Tibial nerve (tissue), 4 donors: ENCODE measurements around the gene NKD2. TPM values are rescaled to one million over a fixed set of nuclear protein-coding genes. Genes with fewer than 3 reads are reported as not detected.

Experiments
- DNase-seq, 2 donors: peaks; one replicate each; pipeline ENCODE4 v3.0.0-alpha.2; 2019; ENCODE audit warnings: low spot score in 2 of 2
- H3K27ac ChIP-seq, 4 donors: fragments of 200-600 bp; sonication (generic) in 3 of 4; one replicate each; pipeline ENCODE4 v1.5.1; 2017 to 2019; ENCODE audit warnings: mild to moderate bottlenecking in 1 of 4
- H3K27me3 ChIP-seq, 2 donors: fragments of 200-600 bp; sonication (generic) in 1 of 2; one replicate each; pipeline versions ENCODE4 v1.5.1 to v1.6.0; 2017 to 2019
- H3K36me3 ChIP-seq, 3 donors: fragments of 200-600 bp; sonication (generic); one replicate each; pipeline ENCODE4 v1.5.1; 2018 to 2019
- H3K4me1 ChIP-seq, 4 donors: fragments of 200-600 bp; sonication (generic) in 3 of 4; one replicate each; pipeline ENCODE4 v1.5.1; 2017 to 2019
- H3K4me3 ChIP-seq, 4 donors: fragments of 200-600 bp; sonication (generic) in 3 of 4; one replicate each; pipeline ENCODE4 v1.5.1; 2017 to 2019; ENCODE audit warnings: mild to moderate bottlenecking in 1 of 4, moderate library complexity in 1 of 4
- H3K9me3 ChIP-seq, 4 donors: fragments of 200-600 bp; sonication (generic) in 3 of 4; one replicate each; pipeline ENCODE4 v1.5.1; 2017 to 2019
- CTCF ChIP-seq, 5 experiments: fragments of 200-600 bp in 3 of 5; fragments of 450-650 bp in 2 of 5; sonication (generic) in 3 of 5; IDR thresholded peaks; one replicate each; pipeline ENCODE4 v1.5.1; 2016 to 2019; ENCODE audit warnings: antibody characterized with exemption in 5 of 5, mild to moderate bottlenecking in 3 of 5, moderate library complexity in 2 of 5
- EP300 ChIP-seq, 2 donors: sonication (generic); formaldehyde crosslinking; IDR thresholded peaks; one replicate each; pipeline ENCODE4 v1.6.1; 2017; ENCODE audit warnings: antibody characterized with exemption in 2 of 2, mild to moderate bottlenecking in 1 of 2
- POLR2A ChIP-seq, 2 donors: fragments of 450-650 bp; IDR thresholded peaks; one replicate each; pipeline ENCODE4 v1.6.1; 2017; ENCODE audit warnings: antibody characterized with exemption in 2 of 2, mild to moderate bottlenecking in 2 of 2, moderate library complexity in 2 of 2
- WGBS, 2 donors: methylation state at CpG; one replicate each; pipeline ENCODE4 v1.1.5; 2018; 5-methylcytosine and 5-hydroxymethylcytosine counted together
- total RNA-seq, 4 donors: library from RNA; depleted of rRNA; stranded (reverse); fragments of >200 nt; gene quantifications; one replicate each; pipeline ENCODE4 v1.1.0, GENCODE V29; 2016

NKD2 gene
- total RNA-seq, 4 donors from 2014 or later = 0.60 to 4.7 TPM; not detected in 2

- DNase-seq = no peak
- Histone ChIP-seq H3K36me3 (no peaks in the 10 kb centered on the region), H3K9me3 (no peaks in the 10 kb centered on the region), H3K27ac (no peak overlapping the region), H3K4me3 (no peak overlapping the region), H3K4me1 (no peaks in the 10 kb centered on the region), H3K27me3 (peaks cover 0 to 18% of the 10 kb centered on the region in 2 donors)
- WGBS, 2 donors = 56 to 57% methylated on average over 8 to 10 of the region's 10 CpGs
- TF ChIP-seq CTCF (IDR thresholded peaks at IDR 0.05) = no peak
- TF ChIP-seq EP300 (IDR thresholded peaks at IDR 0.05) = no peak
- no peak for TF ChIP-seq POLR2A (IDR thresholded peaks at IDR 0.05)
These were observed 22.2 kb downstream of the NKD2 start for GRCh38 chr5:1030801-1031271.

- TF ChIP-seq CTCF (IDR thresholded peaks at IDR 0.05) = no peak
- no peak for TF ChIP-seq EP300 (IDR thresholded peaks at IDR 0.05)
- no peak for TF ChIP-seq POLR2A (IDR thresholded peaks at IDR 0.05)
- Histone ChIP-seq H3K36me3 (no peaks in the 10 kb centered on the region), H3K9me3 (no peaks in the 10 kb centered on the region), H3K27me3 (peaks cover 0 to 18% of the 10 kb centered on the region in 2 donors), H3K4me3 (no peak overlapping the region), H3K27ac (no peak overlapping the region), H3K4me1 (no peaks in the 10 kb centered on the region)
- DNase-seq = no peak
- 86 to 90% methylated on average over 16 to 19 of the region's 19 CpGs for WGBS, 2 donors
These were observed 22.8 kb downstream of the NKD2 start for GRCh38 chr5:1031306-1031959.

- H3K36me3 ChIP-seq = no peaks in the 10 kb centered on the region
- no peak overlapping the region for H3K27ac ChIP-seq
- H3K9me3 ChIP-seq = no peaks in the 10 kb centered on the region
- no peak for TF ChIP-seq POLR2A (IDR thresholded peaks at IDR 0.05)
- no peak for TF ChIP-seq EP300 (IDR thresholded peaks at IDR 0.05)
- no peak for TF ChIP-seq CTCF (IDR thresholded peaks at IDR 0.05)
- DNase-seq = no peak
- H3K4me3 ChIP-seq = no peak overlapping the region
- H3K4me1 ChIP-seq = no peaks in the 10 kb centered on the region
- WGBS, 2 donors = 87 to 91% methylated on average over 14 to 16 of the region's 16 CpGs
- peaks cover 0 to 18% of the 10 kb centered on the region in 2 donors for H3K27me3 ChIP-seq
These were observed 23.4 kb downstream of the NKD2 start for GRCh38 chr5:1032011-1032410.

- WGBS, 2 donors = 96 to 98% methylated on average over 6 to 14 of the region's 14 CpGs
- Histone ChIP-seq H3K9me3 (no peaks in the 10 kb centered on the region), H3K4me1 (no peaks in the 10 kb centered on the region), H3K36me3 (no peaks in the 10 kb centered on the region), H3K4me3 (no peak overlapping the region), H3K27me3 (peaks cover 0 to 18% of the 10 kb centered on the region in 2 donors), H3K27ac (no peak overlapping the region)
- DNase-seq = no peak
- TF ChIP-seq POLR2A (IDR thresholded peaks at IDR 0.05) = no peak
- no peak for TF ChIP-seq EP300 (IDR thresholded peaks at IDR 0.05)
- TF ChIP-seq CTCF (IDR thresholded peaks at IDR 0.05) = no peak
These were observed 24.0 kb downstream of the NKD2 start for GRCh38 chr5:1032551-1033027.

- no peak overlapping the region for H3K27ac ChIP-seq
- no peak for DNase-seq
- no peak overlapping the region for H3K4me3 ChIP-seq
- H3K4me1 ChIP-seq = no peaks in the 10 kb centered on the region
- peaks cover 0 to 18% of the 10 kb centered on the region in 2 donors for H3K27me3 ChIP-seq
- H3K36me3 ChIP-seq = no peaks in the 10 kb centered on the region
- H3K9me3 ChIP-seq = no peaks in the 10 kb centered on the region
- no peak for TF ChIP-seq CTCF (IDR thresholded peaks at IDR 0.05)
- no peak for TF ChIP-seq POLR2A (IDR thresholded peaks at IDR 0.05)
- no peak for TF ChIP-seq EP300 (IDR thresholded peaks at IDR 0.05)
- 92 to 94% methylated on average over 15 to 26 of the region's 26 CpGs for WGBS, 2 donors
These were observed 24.6 kb downstream of the NKD2 start for GRCh38 chr5:1033178-1033577.
